ENCODE measurements around the gene ASB8.

DNA sequence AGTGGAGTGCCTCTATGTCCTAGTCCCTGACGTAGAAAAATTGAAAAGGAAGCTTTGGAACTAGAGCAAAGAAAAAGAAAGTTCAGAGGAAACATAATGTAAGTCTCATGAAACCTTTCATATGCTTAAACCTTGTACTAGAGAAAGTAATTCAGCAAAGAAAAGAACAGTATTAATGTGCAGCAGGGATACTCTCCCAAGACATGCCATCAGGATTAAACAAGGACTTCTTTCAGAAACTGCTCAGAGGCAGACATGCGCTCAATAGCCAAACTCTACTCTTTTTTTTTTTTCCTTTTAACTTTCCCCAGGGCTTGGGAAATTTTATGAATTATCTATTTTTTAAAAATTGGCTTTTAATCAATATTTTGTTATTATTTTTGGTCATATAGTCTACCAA is 7.1 kb upstream of the ASB8 start:
- TF ChIP-seq, protein P1, sequence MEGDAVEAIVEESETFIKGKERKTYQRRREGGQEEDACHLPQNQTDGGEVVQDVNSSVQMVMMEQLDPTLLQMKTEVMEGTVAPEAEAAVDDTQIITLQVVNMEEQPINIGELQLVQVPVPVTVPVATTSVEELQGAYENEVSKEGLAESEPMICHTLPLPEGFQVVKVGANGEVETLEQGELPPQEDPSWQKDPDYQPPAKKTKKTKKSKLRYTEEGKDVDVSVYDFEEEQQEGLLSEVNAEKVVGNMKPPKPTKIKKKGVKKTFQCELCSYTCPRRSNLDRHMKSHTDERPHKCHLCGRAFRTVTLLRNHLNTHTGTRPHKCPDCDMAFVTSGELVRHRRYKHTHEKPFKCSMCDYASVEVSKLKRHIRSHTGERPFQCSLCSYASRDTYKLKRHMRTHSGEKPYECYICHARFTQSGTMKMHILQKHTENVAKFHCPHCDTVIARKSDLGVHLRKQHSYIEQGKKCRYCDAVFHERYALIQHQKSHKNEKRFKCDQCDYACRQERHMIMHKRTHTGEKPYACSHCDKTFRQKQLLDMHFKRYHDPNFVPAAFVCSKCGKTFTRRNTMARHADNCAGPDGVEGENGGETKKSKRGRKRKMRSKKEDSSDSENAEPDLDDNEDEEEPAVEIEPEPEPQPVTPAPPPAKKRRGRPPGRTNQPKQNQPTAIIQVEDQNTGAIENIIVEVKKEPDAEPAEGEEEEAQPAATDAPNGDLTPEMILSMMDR (IDR thresholded peaks at IDR 0.05 in 8 of 11, conservative IDR thresholded peaks at IDR 0.05 in 3 of 11), result no peak
- no peak for TF ChIP-seq POLR2AphosphoS5 (IDR thresholded peaks at IDR 0.05)

Measured in spleen (tissue), 7 donors.